PFSK-1 (cell line): ENCODE results near the gene POLR1E.

Experiments
- POLR2AphosphoS5 ChIP-seq: IDR thresholded peaks from 2 replicates; pipeline ENCODE4 v1.6.1; 2012; ENCODE audit warnings: low read depth, mild to moderate bottlenecking, control low read depth, low read length, moderate library complexity
- TAF1 ChIP-seq: IDR thresholded peaks from 2 replicates; pipeline ENCODE4 v1.6.1; 2012; ENCODE audit warnings: low read length, control low read depth, borderline replicate concordance; ENCODE audit not compliant: insufficient read depth

DNA sequence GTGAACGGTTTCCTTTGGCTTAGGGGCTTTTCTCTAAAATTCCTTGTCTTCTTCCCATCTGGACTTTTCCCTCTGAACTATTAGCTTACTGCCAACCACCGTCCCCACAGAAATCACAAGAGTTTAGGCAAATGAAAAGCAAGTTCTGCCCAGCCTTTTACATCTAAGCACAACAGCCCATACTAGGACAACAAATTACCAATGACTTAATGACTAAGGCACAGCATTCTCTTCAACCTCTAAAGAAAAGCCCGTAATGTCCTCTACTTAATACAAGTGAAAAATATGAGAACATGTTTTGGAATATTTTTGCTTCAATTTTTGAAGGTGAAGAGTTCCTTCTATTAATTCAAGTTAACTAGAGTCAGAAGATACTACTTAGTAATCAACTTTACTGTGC is 21.7 kb upstream of the POLR1E start:
- TF ChIP-seq TAF1, result no peak
- TF ChIP-seq POLR2AphosphoS5, result no peak
